ENCODE data around the gene TAF1C.

DNA sequence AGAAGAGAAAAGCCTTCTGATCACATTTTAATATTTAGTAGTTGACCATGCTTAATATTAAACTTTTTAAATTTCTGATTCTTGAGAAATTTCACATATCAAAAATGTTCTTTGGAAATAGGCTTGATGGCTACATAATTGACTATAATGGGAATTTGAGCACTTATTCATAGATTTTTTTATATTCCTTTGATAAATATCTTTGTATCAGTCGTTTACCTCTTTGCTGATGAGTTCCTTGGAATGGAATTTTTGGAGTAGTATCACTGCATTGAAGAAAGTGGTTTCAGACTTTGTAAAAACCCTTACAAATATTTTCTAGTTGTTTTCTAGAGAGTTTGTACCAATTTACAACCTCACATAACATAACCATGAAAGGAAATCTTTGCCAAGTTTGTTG lies 27.1 kb downstream of the TAF1C start:
- TF ChIP-seq POLR2AphosphoS5 (IDR thresholded peaks at IDR 0.05; ENCODE audit: insufficient read depth, low read depth, low read length) = no peak
- TF ChIP-seq, protein P1, sequence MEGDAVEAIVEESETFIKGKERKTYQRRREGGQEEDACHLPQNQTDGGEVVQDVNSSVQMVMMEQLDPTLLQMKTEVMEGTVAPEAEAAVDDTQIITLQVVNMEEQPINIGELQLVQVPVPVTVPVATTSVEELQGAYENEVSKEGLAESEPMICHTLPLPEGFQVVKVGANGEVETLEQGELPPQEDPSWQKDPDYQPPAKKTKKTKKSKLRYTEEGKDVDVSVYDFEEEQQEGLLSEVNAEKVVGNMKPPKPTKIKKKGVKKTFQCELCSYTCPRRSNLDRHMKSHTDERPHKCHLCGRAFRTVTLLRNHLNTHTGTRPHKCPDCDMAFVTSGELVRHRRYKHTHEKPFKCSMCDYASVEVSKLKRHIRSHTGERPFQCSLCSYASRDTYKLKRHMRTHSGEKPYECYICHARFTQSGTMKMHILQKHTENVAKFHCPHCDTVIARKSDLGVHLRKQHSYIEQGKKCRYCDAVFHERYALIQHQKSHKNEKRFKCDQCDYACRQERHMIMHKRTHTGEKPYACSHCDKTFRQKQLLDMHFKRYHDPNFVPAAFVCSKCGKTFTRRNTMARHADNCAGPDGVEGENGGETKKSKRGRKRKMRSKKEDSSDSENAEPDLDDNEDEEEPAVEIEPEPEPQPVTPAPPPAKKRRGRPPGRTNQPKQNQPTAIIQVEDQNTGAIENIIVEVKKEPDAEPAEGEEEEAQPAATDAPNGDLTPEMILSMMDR (IDR thresholded peaks at IDR 0.05; ENCODE audit: extremely low read depth in 1 of 2, insufficient read depth in 1 of 2, low read depth in 1 of 2, low read length in 2 of 2) = no peak
- TF ChIP-seq, protein P2, sequence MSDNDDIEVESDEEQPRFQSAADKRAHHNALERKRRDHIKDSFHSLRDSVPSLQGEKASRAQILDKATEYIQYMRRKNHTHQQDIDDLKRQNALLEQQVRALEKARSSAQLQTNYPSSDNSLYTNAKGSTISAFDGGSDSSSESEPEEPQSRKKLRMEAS (IDR thresholded peaks at IDR 0.05; ENCODE audit: insufficient read depth, insufficient read length) = no peak
- TF ChIP-seq EZH2 (IDR thresholded peaks at IDR 0.05; ENCODE audit: borderline replicate concordance, low read depth, low read length, severe bottlenecking) = no peak
- TF ChIP-seq JUN (IDR thresholded peaks at IDR 0.05; ENCODE audit: borderline replicate concordance, insufficient read depth, insufficient read length, low read depth) = no peak
- TF ChIP-seq POLR2A (IDR thresholded peaks at IDR 0.05; ENCODE audit: low read depth, low read length) = no peak
- TF ChIP-seq FOS (IDR thresholded peaks at IDR 0.05; ENCODE audit: borderline replicate concordance, insufficient read depth, low read length) = no peak
- TF ChIP-seq GATA2 (IDR thresholded peaks at IDR 0.05; ENCODE audit: insufficient read depth, insufficient read length, low read depth, low read length) = no peak

Measured in endothelial cell of umbilical vein (primary cell).